ENCODE measurements around the gene PDE11A. TPM values are rescaled to one million over a fixed set of nuclear protein-coding genes. Genes with fewer than 3 reads are reported as not detected.
"Not testable (repeated sequence)": the region's sequence is repeated elsewhere in the genome, so short reads cannot be mapped to it uniquely, and the experiment has no call there.

PDE11A gene
- total RNA-seq, 1 experiment from 2014 or later: 0.61 TPM

GRCh38 chr2:177952151-177952550 is 120.4 kb downstream of the PDE11A start (continued):
- TF ChIP-seq ZBTB33 (IDR thresholded peaks at IDR 0.05; ENCODE audit: extremely low read depth, insufficient replicate concordance, low read length): no peak
- TF ChIP-seq CBX3 (IDR thresholded peaks at IDR 0.05; ENCODE audit: low read depth): no peak
- no peak for TF ChIP-seq SIN3A (IDR thresholded peaks at IDR 0.05; ENCODE audit: low read depth)
- no peak for TF ChIP-seq CEBPB (IDR thresholded peaks at IDR 0.05; ENCODE audit: low read depth)
- TF ChIP-seq TCF7L2 (IDR thresholded peaks at IDR 0.05; ENCODE audit: borderline replicate concordance, extremely low read depth, insufficient read depth, insufficient read length): no peak
- no peak for TF ChIP-seq EZH2phosphoT487 (IDR thresholded peaks at IDR 0.05; ENCODE audit: borderline replicate concordance)
- TF ChIP-seq MAX (IDR thresholded peaks at IDR 0.05): no peak

GRCh38 chr2:177947598-177947997 is 125.0 kb downstream of the PDE11A start:
- H3K27me3 ChIP-seq (ENCODE audit: insufficient read depth, low read length); ATAC-seq; CTCF ChIA-PET; BruUV-seq (replicated peaks); H2AFZ ChIP-seq (ENCODE audit: low read depth, low read length, poor library complexity, severe bottlenecking); H3K9ac ChIP-seq (ENCODE audit: low read length); H3K9me3 ChIP-seq (ENCODE audit: control insufficient read depth in 1 of 2, insufficient read depth in 1 of 2, low read depth in 1 of 2, low read length in 2 of 2); H3K9me2 ChIP-seq (ENCODE audit: insufficient read depth); H4K20me1 ChIP-seq (ENCODE audit: insufficient read depth); POLR2A ChIA-PET; H3K4me1 ChIP-seq (ENCODE audit: control insufficient read depth in 1 of 2, insufficient read depth in 2 of 2, low read length in 2 of 2); H3K79me2 ChIP-seq (ENCODE audit: insufficient read depth, low read length); H3K27ac ChIP-seq (ENCODE audit: low read depth, low read length); H3K4me3 ChIP-seq (replicated peaks in 1 of 2; ENCODE audit: low read depth in 1 of 2, low read length in 2 of 2); H3K36me3 ChIP-seq (ENCODE audit: control insufficient read depth in 1 of 2, insufficient read depth in 2 of 2, low read length in 2 of 2); DNase-seq (ENCODE audit: low read depth, low spot score); RAD21 ChIA-PET (ENCODE audit: low non-redundant PET in 1 of 2, low total read pairs in 2 of 2, uncharacterized antibody in 2 of 2, unreplicated experiment in 2 of 2); intact Hi-C loops (cut with micrococcal nuclease); H3K4me2 ChIP-seq (ENCODE audit: low read length): not testable (repeated sequence)

- ATAC-seq; POLR2A ChIA-PET; H3K4me2 ChIP-seq (ENCODE audit: low read length); CTCF ChIA-PET; H2AFZ ChIP-seq (ENCODE audit: low read depth, low read length, poor library complexity, severe bottlenecking); H3K27me3 ChIP-seq (ENCODE audit: insufficient read depth, low read length); H3K4me1 ChIP-seq (ENCODE audit: control insufficient read depth in 1 of 2, insufficient read depth in 2 of 2, low read length in 2 of 2); RAD21 ChIA-PET (ENCODE audit: low non-redundant PET in 1 of 2, low total read pairs in 2 of 2, uncharacterized antibody in 2 of 2, unreplicated experiment in 2 of 2); BruUV-seq (replicated peaks); H3K9ac ChIP-seq (ENCODE audit: low read length); intact Hi-C loops (cut with micrococcal nuclease); H3K79me2 ChIP-seq (ENCODE audit: insufficient read depth, low read length); H4K20me1 ChIP-seq (ENCODE audit: insufficient read depth); H3K4me3 ChIP-seq (replicated peaks in 1 of 2; ENCODE audit: low read depth in 1 of 2, low read length in 2 of 2); H3K36me3 ChIP-seq (ENCODE audit: control insufficient read depth in 1 of 2, insufficient read depth in 2 of 2, low read length in 2 of 2); H3K27ac ChIP-seq (ENCODE audit: low read depth, low read length); H3K9me2 ChIP-seq (ENCODE audit: insufficient read depth); H3K9me3 ChIP-seq (ENCODE audit: control insufficient read depth in 1 of 2, insufficient read depth in 1 of 2, low read depth in 1 of 2, low read length in 2 of 2); DNase-seq (ENCODE audit: low read depth, low spot score): not testable (repeated sequence)
Observed at GRCh38 chr2:177944530-177944929, 128.0 kb downstream of the PDE11A start.
